OCI-LY1 (cell line): ENCODE results near the gene BOD1.

Source experiments
- H2AFZ ChIP-seq: fragments of 200-600 bp; sonication (generic), shearing (Covaris generic); 2 replicates; pipeline ENCODE4 v1.6.0; 2014; ENCODE audit warnings: antibody characterized with exemption, mild to moderate bottlenecking, low read length
- H3F3A ChIP-seq: fragments of 200-600 bp; sonication (generic), shearing (Covaris generic); 2 replicates; pipeline ENCODE4 v1.6.0; 2014; ENCODE audit warnings: mild to moderate bottlenecking, antibody characterized with exemption, low read length, moderate library complexity; ENCODE audit not compliant: insufficient read depth
- H3K27ac ChIP-seq: fragments of 200-600 bp; sonication (generic); 2 replicates; pipeline ENCODE4 v1.5.1; 2014; ENCODE audit warnings: low read length, mixed run types, mild to moderate bottlenecking, low read depth; ENCODE audit not compliant: poor library complexity, severe bottlenecking
- H3K27me3 ChIP-seq: fragments of 200-600 bp; sonication (generic); 2 replicates; pipeline ENCODE4 v1.6.0; 2014; ENCODE audit warnings: antibody characterized with exemption, mild to moderate bottlenecking, low read length, moderate library complexity; ENCODE audit not compliant: insufficient read depth
- H3K36me3 ChIP-seq: fragments of 200-600 bp; sonication (generic); 2 replicates; pipeline ENCODE4 v1.6.1; 2014; ENCODE audit warnings: mild to moderate bottlenecking, antibody characterized with exemption, low read length, moderate library complexity, mixed read lengths; ENCODE audit not compliant: insufficient read depth
- H3K4me1 ChIP-seq: fragments of 200-600 bp; sonication (generic); 2 replicates; pipeline ENCODE4 v1.5.1; 2014; ENCODE audit warnings: mild to moderate bottlenecking, low read length, moderate library complexity; ENCODE audit not compliant: insufficient read depth, severe bottlenecking
- H3K4me2 ChIP-seq: fragments of 200-600 bp; sonication (generic), shearing (Covaris generic); 2 replicates; pipeline ENCODE4 v1.6.1; 2014; ENCODE audit warnings: low read length
- H3K4me3 ChIP-seq: fragments of 200-600 bp; sonication (generic); 2 replicates; pipeline ENCODE4 v1.5.1; 2014; ENCODE audit warnings: low read length, low read depth, mild to moderate bottlenecking, mixed read lengths; ENCODE audit not compliant: poor library complexity, severe bottlenecking
- H3K79me2 ChIP-seq: fragments of 200-600 bp; shearing (Covaris generic); 2 replicates; pipeline ENCODE4 v1.6.1; 2016; ENCODE audit warnings: mixed run types, low read length, mixed read lengths; ENCODE audit not compliant: insufficient read depth
- H3K9ac ChIP-seq: fragments of 200-600 bp; sonication (generic), shearing (Covaris generic); 2 replicates; pipeline ENCODE4 v1.6.1; 2014; ENCODE audit warnings: mild to moderate bottlenecking, low read length, mixed read lengths
- H3K9me2 ChIP-seq: fragments of 200-600 bp; sonication (generic), shearing (Covaris generic); 2 replicates; pipeline ENCODE4 v1.6.1; 2014; ENCODE audit warnings: low read depth, mild to moderate bottlenecking, low read length, mixed read lengths
- H3K9me3 ChIP-seq: fragments of 200-600 bp; shearing (Covaris generic); 2 replicates; pipeline ENCODE4 v1.6.1; 2014; ENCODE audit warnings: low read length, mixed read lengths
- H4K20me1 ChIP-seq: fragments of 200-600 bp; sonication (generic), shearing (Covaris generic); 2 replicates; pipeline ENCODE4 v1.6.0; 2016; ENCODE audit warnings: mild to moderate bottlenecking, low read length; ENCODE audit not compliant: insufficient read depth
- CTCF ChIP-seq: fragments of 200-600 bp; sonication (generic), shearing (Covaris generic); IDR thresholded peaks from 2 replicates; pipeline ENCODE4 v1.5.1; 2017; ENCODE audit warnings: mild to moderate bottlenecking, antibody characterized with exemption, low read length, moderate library complexity, mixed read lengths
- EZH2 ChIP-seq: fragments of 200-600 bp; sonication (generic), shearing (Covaris generic); IDR thresholded peaks from 2 replicates; pipeline ENCODE4 v1.8.0; 2017; ENCODE audit warnings: borderline replicate concordance, mixed run types, mild to moderate bottlenecking, antibody characterized with exemption, low read length, moderate library complexity, mixed read lengths

Gene BOD1

GRCh38 chr5:173562451-173562850 lies 54.0 kb downstream of the BOD1 start:
- H3K4me1 ChIP-seq = no peaks in the 10 kb centered on the region
- TF ChIP-seq CTCF (no peak), EZH2 (no peak)
- no peaks in the 10 kb centered on the region for H4K20me1 ChIP-seq
- H3K9me2 ChIP-seq = no peaks in the 10 kb centered on the region
- H3K9me3 ChIP-seq = peaks cover 6% of the 10 kb centered on the region
- no peak overlapping the region for H3K27ac ChIP-seq
- H3K36me3 ChIP-seq = no peaks in the 10 kb centered on the region; the same call in 1 of the 2 replicates
- no peak overlapping the region for H3K4me2 ChIP-seq
- H3K4me3 ChIP-seq = no peak overlapping the region
- H3F3A ChIP-seq = no peaks in the 10 kb centered on the region
- H3K79me2 ChIP-seq = no peaks in the 10 kb centered on the region
- H3K9ac ChIP-seq = no peak overlapping the region
- no peak overlapping the region for H2AFZ ChIP-seq
- H3K27me3 ChIP-seq = peaks cover 10% of the 10 kb centered on the region; the same call in 1 of the 2 replicates
